Measurements from ENCODE around the gene INHBE.

INHBE gene

DNA sequence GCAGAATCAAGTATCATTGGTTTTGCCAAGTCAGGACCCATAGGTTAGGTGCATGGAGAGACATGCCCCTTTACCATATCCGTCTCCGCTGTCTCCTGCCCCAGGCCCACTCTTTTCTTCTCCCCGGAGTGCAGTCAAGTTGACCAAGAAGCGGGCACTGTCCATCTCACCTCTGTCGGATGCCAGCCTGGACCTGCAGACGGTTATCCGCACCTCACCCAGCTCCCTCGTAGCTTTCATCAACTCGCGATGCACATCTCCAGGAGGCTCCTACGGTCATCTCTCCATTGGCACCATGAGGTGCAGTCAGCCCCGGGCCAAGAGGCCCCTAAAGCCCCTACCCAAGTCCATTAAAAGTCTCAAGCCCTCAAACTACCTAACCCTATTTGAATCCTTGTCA is 9.5 kb downstream of the INHBE start:
- Histone ChIP-seq H4K8ac (ENCODE audit: low read depth, low read length) (no peak overlapping the region), H3K4me1 (ENCODE audit: control insufficient read depth, low read depth, low read length) (peaks cover 2% of the 10 kb centered on the region), H3K4me2 (ENCODE audit: low read length) (no peak overlapping the region), H3K79me1 (ENCODE audit: low read length) (no peaks in the 10 kb centered on the region), H3K27ac (ENCODE audit: low read depth, low read length) (no peak overlapping the region), H2BK15ac (replicated peaks; ENCODE audit: low read depth) (no peak overlapping the region), H3K23ac (ENCODE audit: low read length) (no peak overlapping the region), H3K27me3 (ENCODE audit: insufficient read depth, low read length, poor library complexity) (no peaks in the 10 kb centered on the region), H3K4me3 (ENCODE audit: low read length) (no peak overlapping the region), H3K18ac (ENCODE audit: low read length) (no peak overlapping the region), H4K5ac (ENCODE audit: low read length) (no peak overlapping the region), H2BK120ac (ENCODE audit: low read depth, low read length) (no peak overlapping the region), H3K56ac (ENCODE audit: low read length) (no peak overlapping the region), H3K9ac (ENCODE audit: low read length) (no peak overlapping the region), H2AK5ac (ENCODE audit: low read length) (no peak overlapping the region), H3K4ac (ENCODE audit: low read depth, low read length) (no peak overlapping the region), H3K36me3 (ENCODE audit: control insufficient read depth, insufficient read depth, low read length) (no peaks in the 10 kb centered on the region), H2BK5ac (ENCODE audit: low read length) (no peak overlapping the region), H3K79me2 (ENCODE audit: control insufficient read depth, insufficient read depth, low read length) (no peaks in the 10 kb centered on the region)
- no peak for DNase-seq
- WGBS (ENCODE audit: extremely low coverage, insufficient coverage, low lambda C conversion rate): no CpG with 5 or more reads among the region's 12 CpGs

DNA sequence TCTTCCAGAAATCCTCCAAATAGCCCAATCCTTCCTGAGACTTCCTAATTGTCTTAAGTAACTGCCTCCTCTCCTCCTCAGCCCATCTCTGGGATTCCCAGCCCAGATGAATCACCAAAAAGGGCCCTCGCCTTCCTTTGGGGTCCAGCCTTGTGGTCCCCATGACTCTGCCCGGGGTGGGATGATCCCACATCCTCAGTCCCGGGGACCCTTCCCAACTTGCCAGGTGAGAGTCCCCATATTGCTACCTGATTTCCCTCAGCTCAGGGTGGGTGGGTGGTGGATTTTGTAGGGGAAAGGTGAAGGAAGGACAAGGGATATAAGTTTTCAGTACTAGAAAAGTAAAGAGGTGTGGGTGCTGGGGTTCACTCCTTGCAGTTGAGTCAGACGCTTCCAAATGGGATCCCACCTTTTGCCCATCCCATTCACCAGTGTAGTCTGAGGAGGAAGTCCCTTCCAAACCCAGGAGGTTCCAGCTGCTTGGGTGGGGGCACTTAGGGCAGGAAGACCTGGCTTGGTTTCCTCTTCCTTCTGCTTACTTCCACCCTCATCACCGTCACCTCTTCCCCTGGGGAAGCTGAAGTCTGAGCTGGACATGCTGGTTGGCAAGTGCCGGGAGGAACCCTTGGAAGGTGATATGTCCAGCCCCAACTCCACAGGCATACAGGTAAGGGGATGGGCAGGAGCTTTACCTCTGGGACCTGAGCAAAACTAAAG is 10.1 kb downstream of the INHBE start:
- Histone ChIP-seq H2BK5ac (ENCODE audit: low read length) (no peak overlapping the region), H3K9ac (ENCODE audit: low read length) (no peak overlapping the region), H3K23ac (ENCODE audit: low read length) (peak overlapping the region; percentile 9), H3K4me3 (ENCODE audit: low read length) (no peak overlapping the region), H3K4me2 (ENCODE audit: low read length) (no peak overlapping the region), H4K5ac (ENCODE audit: low read length) (no peak overlapping the region), H2BK15ac (replicated peaks; ENCODE audit: low read depth) (no peak overlapping the region), H3K36me3 (ENCODE audit: control insufficient read depth, insufficient read depth, low read length) (no peaks in the 10 kb centered on the region), H3K79me1 (ENCODE audit: low read length) (no peaks in the 10 kb centered on the region), H3K4ac (ENCODE audit: low read depth, low read length) (no peak overlapping the region), H4K8ac (ENCODE audit: low read depth, low read length) (no peak overlapping the region), H2BK120ac (ENCODE audit: low read depth, low read length) (no peak overlapping the region), H3K27me3 (ENCODE audit: insufficient read depth, low read length, poor library complexity) (no peaks in the 10 kb centered on the region), H3K27ac (ENCODE audit: low read depth, low read length) (no peak overlapping the region), H3K18ac (ENCODE audit: low read length) (no peak overlapping the region), H2AK5ac (ENCODE audit: low read length) (no peak overlapping the region), H3K56ac (ENCODE audit: low read length) (no peak overlapping the region), H3K4me1 (ENCODE audit: control insufficient read depth, low read depth, low read length) (peaks cover 2% of the 10 kb centered on the region), H3K79me2 (ENCODE audit: control insufficient read depth, insufficient read depth, low read length) (no peaks in the 10 kb centered on the region)
- no CpG with 5 or more reads among the region's 6 CpGs for WGBS (ENCODE audit: extremely low coverage, insufficient coverage, low lambda C conversion rate)
- no peak for DNase-seq

DNA sequence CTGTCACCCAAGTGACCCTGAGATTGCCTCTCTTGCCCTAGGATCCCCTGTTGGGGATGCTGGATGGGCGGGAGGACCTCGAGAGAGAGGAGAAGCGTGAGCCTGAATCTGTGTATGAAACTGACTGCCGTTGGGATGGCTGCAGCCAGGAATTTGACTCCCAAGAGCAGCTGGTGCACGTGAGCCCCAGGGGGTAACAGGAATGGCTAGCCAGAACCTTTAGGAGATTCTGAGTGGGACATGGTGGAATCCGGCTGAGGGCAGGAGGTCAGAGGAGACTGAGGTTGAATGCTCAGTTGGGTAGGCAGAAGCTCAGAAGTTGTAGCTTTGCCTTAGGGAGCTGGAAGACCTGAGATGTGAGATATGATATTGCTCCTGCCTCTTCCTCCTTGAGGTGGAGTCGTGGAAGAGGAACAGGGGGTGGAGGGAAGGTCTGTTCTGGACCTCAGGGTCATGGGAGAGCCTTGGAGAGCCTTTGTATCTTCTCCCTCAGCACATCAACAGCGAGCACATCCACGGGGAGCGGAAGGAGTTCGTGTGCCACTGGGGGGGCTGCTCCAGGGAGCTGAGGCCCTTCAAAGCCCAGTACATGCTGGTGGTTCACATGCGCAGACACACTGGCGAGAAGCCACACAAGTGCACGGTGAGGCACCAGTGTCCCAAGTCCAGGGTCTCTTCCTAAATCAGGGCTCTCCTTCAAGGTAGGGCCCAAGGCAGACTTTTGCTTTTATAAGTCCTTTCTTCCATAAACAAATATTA is 10.8 kb downstream of the INHBE start:
- Histone ChIP-seq H3K27me3 (ENCODE audit: insufficient read depth, low read length, poor library complexity) (no peaks in the 10 kb centered on the region), H3K79me2 (ENCODE audit: control insufficient read depth, insufficient read depth, low read length) (no peaks in the 10 kb centered on the region), H3K4me1 (ENCODE audit: control insufficient read depth, low read depth, low read length) (no peaks in the 10 kb centered on the region), H3K36me3 (ENCODE audit: control insufficient read depth, insufficient read depth, low read length) (no peaks in the 10 kb centered on the region), H3K4me2 (ENCODE audit: low read length) (no peak overlapping the region), H4K5ac (ENCODE audit: low read length) (no peak overlapping the region), H3K4ac (ENCODE audit: low read depth, low read length) (no peak overlapping the region), H4K8ac (ENCODE audit: low read depth, low read length) (no peak overlapping the region), H3K4me3 (ENCODE audit: low read length) (no peak overlapping the region), H2AK5ac (ENCODE audit: low read length) (no peak overlapping the region), H3K27ac (ENCODE audit: low read depth, low read length) (no peak overlapping the region), H3K79me1 (ENCODE audit: low read length) (no peaks in the 10 kb centered on the region), H3K23ac (ENCODE audit: low read length) (no peak overlapping the region), H2BK15ac (replicated peaks; ENCODE audit: low read depth) (no peak overlapping the region), H2BK5ac (ENCODE audit: low read length) (no peak overlapping the region), H3K56ac (ENCODE audit: low read length) (no peak overlapping the region), H2BK120ac (ENCODE audit: low read depth, low read length) (no peak overlapping the region), H3K18ac (ENCODE audit: low read length) (no peak overlapping the region), H3K9ac (ENCODE audit: low read length) (no peak overlapping the region)
- WGBS (ENCODE audit: extremely low coverage, insufficient coverage, low lambda C conversion rate): no CpG with 5 or more reads among the region's 14 CpGs
- DNase-seq: no peak

DNA sequence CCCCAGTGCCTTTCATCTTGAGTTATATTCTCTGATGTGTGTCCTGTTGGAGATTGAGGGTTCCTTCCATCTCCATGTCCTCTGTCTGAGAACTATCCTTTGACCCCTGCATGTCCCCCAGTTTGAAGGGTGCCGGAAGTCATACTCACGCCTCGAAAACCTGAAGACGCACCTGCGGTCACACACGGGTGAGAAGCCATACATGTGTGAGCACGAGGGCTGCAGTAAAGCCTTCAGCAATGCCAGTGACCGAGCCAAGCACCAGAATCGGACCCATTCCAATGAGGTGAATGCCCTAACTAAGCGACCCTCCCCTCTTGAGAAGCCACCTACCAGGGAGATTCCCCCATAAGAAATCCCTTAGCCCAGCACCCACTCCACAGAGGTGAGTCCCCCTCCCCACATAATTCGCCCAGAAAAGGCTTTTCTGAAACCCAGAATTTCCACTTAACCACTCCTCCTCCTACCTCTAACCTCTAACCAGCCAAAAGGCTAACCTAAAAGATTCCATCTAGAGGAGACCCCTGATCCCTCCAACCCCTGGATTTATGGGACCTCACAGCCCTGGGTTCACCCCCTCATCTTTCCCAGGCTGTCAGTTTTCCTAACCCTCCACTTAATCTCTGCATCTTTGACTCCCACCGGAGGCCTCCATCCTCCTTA is 12.2 kb downstream of the INHBE start:
- Histone ChIP-seq H3K4ac (ENCODE audit: low read depth, low read length) (no peak overlapping the region), H3K79me2 (ENCODE audit: control insufficient read depth, insufficient read depth, low read length) (no peaks in the 10 kb centered on the region), H2AK5ac (ENCODE audit: low read length) (no peak overlapping the region), H3K9ac (ENCODE audit: low read length) (no peak overlapping the region), H3K4me2 (ENCODE audit: low read length) (no peak overlapping the region), H3K79me1 (ENCODE audit: low read length) (no peaks in the 10 kb centered on the region), H3K27ac (ENCODE audit: low read depth, low read length) (no peak overlapping the region), H4K5ac (ENCODE audit: low read length) (no peak overlapping the region), H3K18ac (ENCODE audit: low read length) (no peak overlapping the region), H3K36me3 (ENCODE audit: control insufficient read depth, insufficient read depth, low read length) (no peaks in the 10 kb centered on the region), H3K56ac (ENCODE audit: low read length) (no peak overlapping the region), H2BK15ac (replicated peaks; ENCODE audit: low read depth) (no peak overlapping the region), H3K4me3 (ENCODE audit: low read length) (no peak overlapping the region), H3K27me3 (ENCODE audit: insufficient read depth, low read length, poor library complexity) (no peaks in the 10 kb centered on the region), H3K23ac (ENCODE audit: low read length) (no peak overlapping the region), H3K4me1 (ENCODE audit: control insufficient read depth, low read depth, low read length) (no peaks in the 10 kb centered on the region), H2BK5ac (ENCODE audit: low read length) (no peak overlapping the region), H4K8ac (ENCODE audit: low read depth, low read length) (no peak overlapping the region), H2BK120ac (ENCODE audit: low read depth, low read length) (no peak overlapping the region)
- DNase-seq: no peak
- no CpG with 5 or more reads among the region's 12 CpGs for WGBS (ENCODE audit: extremely low coverage, insufficient coverage, low lambda C conversion rate)

DNA sequence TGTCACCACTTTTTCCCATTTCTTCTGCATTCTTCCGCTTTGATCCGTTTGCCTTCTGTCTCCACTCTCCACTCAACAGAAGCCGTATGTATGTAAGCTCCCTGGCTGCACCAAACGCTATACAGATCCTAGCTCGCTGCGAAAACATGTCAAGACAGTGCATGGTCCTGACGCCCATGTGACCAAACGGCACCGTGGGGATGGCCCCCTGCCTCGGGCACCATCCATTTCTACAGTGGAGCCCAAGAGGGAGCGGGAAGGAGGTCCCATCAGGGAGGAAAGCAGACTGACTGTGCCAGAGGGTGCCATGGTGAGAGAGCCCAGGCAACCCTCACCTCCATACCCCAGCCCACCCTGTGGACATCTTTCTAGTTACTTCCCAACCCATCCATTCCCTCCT is 12.8 kb downstream of the INHBE start:
- Histone ChIP-seq H3K18ac (ENCODE audit: low read length) (no peak overlapping the region), H3K4me1 (ENCODE audit: control insufficient read depth, low read depth, low read length) (no peaks in the 10 kb centered on the region), H3K4me3 (ENCODE audit: low read length) (no peak overlapping the region), H2BK15ac (replicated peaks; ENCODE audit: low read depth) (no peak overlapping the region), H3K23ac (ENCODE audit: low read length) (no peak overlapping the region), H3K79me2 (ENCODE audit: control insufficient read depth, insufficient read depth, low read length) (no peaks in the 10 kb centered on the region), H3K27ac (ENCODE audit: low read depth, low read length) (no peak overlapping the region), H2BK5ac (ENCODE audit: low read length) (no peak overlapping the region), H3K4ac (ENCODE audit: low read depth, low read length) (no peak overlapping the region), H3K79me1 (ENCODE audit: low read length) (no peaks in the 10 kb centered on the region), H3K4me2 (ENCODE audit: low read length) (no peak overlapping the region), H2BK120ac (ENCODE audit: low read depth, low read length) (no peak overlapping the region), H3K56ac (ENCODE audit: low read length) (no peak overlapping the region), H4K5ac (ENCODE audit: low read length) (no peak overlapping the region), H2AK5ac (ENCODE audit: low read length) (no peak overlapping the region), H3K36me3 (ENCODE audit: control insufficient read depth, insufficient read depth, low read length) (no peaks in the 10 kb centered on the region), H3K27me3 (ENCODE audit: insufficient read depth, low read length, poor library complexity) (no peaks in the 10 kb centered on the region), H3K9ac (ENCODE audit: low read length) (no peak overlapping the region), H4K8ac (ENCODE audit: low read depth, low read length) (no peak overlapping the region)
- no peak for DNase-seq
- WGBS (ENCODE audit: extremely low coverage, insufficient coverage, low lambda C conversion rate): no CpG with 5 or more reads among the region's 11 CpGs

All from mesendoderm (in vitro differentiated cells).